ENCODE results near the gene PRORP.
A peak's percentile ranks its signal among the peaks of the same experiment; 100 is the strongest.
"Not testable (repeated sequence)": the region's sequence is repeated elsewhere in the genome, so short reads cannot be mapped to it uniquely, and the experiment has no call there.

Gene PRORP

DNA sequence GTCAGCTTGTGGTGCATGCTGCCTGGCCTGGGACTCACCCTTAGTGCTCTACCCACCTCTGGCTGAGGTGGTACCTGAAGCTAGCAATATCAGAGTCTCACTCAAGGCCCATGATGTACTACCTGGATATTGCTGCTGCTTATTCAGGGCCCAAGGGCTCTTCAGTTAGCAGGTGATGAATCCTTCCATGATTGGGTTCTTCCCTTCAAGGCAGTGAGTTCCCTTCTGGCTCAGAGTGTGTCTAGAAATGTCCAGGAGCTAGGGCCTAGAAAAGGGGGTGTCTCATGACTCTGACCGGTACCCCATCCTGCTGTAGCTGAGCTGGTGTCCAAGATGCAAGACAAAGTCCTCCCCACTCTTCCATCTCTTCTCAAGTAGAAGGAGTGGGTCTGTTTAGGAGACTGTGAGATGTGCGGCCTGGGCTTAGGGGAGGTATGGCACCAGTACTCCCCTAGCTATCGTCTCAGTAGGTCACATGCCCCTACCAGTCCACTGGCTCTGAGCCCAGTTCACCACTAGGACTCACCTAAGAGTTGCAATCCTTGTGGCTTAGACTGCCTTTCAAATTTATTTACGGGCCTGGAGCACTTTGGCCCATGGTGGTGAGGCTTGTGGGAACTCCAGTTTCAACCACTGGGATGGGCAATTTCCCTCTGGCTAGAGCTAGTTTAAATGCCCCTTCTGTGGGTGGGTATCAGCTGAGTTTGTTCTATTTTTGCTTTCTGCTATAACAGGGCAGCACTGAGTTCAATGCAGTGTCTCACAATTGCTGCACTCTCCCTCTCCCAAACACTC lies 12.2 kb downstream of the PRORP start:
- no peak for DNase-seq (ENCODE audit: low read depth in 2 of 3, low spot score in 2 of 3)

DNA sequence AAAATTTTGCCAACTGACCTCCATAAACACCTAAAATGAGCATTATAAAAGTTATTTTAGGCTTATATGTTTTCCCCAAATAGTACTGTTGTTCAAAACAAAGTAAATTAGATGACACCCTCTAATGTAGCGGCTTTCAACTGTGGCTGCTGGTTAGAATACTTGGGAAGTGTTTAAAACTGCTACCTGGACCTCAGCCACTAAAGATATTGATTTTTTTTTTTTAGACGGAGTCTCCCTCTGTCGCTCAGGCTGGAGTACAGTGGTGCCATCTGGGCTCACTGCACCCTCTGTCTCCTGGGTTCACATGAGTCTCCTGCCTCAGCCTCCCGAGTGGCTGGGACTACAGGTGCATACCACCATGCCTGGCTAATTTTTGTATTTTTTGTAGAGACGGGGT lies 16.2 kb downstream of the PRORP start:
- no peak for DNase-seq (ENCODE audit: low read depth in 2 of 3, low spot score in 2 of 3)

DNA sequence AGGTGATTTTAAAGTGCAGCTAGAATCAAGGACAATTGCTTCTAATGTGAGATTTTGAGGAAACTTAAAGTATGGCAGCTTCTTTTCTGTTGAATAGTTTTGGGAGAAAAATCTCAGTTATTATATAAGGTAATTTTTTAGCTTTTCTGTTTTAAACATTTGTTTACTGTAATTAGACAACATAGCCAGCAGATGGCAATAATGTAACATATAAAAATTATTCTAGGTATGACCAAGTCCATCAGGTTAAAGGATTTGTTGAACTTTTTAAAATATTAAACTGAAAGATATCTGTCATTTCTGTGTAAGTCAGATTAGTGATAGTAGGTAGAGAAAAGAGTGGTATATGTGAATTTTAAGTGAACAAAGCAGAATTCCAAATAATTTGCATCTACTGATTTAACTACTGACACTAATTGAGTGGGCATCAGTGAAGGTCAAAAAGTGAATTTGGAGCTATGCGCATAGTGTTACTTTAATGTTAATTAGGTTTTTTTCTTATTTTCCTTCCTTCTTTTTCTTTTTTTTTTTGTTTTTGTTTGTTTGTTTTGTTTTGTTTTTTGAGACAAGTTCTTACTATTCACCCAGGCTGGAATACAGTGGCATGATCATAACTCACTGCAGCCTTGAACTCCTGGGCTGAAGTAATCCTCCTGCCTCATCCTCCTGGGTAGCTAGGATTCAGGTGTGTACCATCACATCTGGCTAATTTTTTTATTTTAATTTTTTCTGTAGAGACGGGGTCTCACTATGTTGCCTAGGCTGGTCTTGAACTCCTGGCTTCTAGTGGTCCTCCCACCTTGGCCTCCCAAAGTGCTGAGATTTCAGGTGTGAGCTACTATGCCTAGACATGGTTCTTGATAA lies 18.6 kb downstream of the PRORP start:
- DNase-seq (ENCODE audit: low read depth in 2 of 3, low spot score in 2 of 3) = no peak

DNA sequence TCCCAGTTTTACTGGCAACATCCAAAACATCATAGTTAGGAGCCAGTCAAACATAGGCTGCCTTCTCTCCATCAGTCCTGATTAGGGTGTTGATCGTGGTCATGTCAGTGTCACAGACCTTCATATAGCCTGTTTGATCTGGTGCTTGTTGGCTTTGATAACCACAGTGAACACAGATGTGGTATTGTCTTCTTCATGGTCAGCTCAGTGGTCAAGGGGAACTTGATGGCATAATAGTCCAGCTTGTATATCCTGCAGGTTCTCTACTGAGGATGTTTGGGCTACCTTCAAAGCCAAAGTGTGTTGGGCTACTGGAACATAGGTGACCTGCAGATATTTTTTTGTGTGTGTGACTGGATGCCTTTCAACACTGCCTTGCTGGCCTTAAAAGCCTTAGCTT lies 21.7 kb downstream of the PRORP start:
- no peak for DNase-seq (ENCODE audit: low read depth in 2 of 3, low spot score in 2 of 3)

DNA sequence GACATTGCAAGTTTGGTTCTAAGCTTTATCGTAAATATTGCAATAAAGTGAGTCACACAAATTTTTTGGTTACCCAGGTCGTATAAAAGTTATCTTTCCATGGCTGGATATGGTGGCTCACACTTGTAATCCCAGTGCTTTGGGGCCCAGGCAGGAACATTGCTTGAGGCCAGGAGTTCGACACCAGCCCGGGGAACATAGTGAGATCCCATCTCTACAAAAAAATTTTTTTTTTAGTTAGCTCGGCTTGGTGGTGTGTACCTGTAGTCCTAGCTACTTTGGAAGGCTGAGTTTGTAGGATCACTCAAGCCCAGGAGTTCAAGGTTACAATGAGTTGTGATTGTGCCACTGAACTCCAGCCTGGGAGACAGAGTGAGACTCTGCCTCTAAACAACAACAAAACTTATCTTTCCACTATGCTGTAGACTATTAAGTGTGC lies 24.4 kb downstream of the PRORP start:
- DNase-seq (ENCODE audit: low read depth in 2 of 3, low spot score in 2 of 3) = no peak

DNA sequence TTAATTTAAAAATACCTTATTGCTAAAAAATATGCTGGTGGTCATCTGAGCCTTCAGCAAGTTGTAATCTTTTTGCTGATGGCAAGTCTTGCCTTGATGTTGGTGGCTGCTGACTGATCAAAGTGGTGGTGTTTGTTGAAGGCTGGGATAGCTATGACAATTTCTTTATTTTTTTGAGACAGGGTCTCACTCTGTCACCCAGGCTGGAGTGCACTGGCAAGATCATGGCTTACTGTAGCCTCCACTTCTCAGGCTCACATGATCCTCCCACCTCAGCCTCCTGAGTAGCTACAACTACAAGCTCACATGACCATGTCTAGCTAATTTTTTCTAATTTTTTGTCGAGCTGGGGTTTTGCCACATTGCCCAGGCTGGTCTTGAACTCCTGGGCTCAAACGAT lies 24.8 kb downstream of the PRORP start:
- DNase-seq (ENCODE audit: low read depth in 2 of 3, low spot score in 2 of 3) = no peak

DNA sequence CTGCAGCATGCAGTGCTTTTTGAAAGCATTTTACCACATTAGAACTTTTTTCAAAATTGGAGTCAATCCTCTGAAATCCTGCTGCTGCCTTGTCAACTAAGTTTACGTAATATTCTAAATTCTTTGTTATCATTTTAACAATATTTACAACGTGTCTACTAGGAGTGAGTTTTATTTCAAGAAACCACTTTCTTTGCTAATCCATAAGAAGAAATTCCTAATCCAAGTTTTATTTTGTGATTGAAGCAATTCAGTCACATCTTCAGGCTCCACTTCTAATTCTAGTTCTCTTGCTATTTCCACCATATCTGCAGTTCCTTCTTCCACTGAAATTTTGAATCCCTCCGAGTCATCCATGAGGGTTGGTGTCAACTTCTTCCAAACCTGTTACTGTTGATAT lies 25.4 kb downstream of the PRORP start:
- no peak for DNase-seq (ENCODE audit: low read depth in 2 of 3, low spot score in 2 of 3)

DNA sequence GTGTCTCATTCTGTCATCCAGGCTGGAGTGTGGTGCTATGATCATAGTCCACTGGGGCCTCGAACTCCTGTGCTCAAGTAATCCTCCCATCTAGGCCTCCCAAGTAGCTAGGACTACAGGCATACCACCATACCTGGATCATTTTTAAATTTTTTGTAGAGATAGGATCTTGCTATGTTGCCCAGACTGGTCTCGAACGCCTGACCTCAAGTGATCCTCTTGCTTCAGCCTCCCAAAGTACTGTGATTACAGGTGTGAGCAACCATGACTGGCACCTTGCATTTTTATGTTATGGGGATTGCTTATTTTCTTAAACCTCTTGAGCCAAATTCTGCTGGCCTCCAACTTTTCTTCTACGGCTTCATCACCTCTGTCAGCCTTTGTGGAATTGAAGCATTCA lies 26.9 kb downstream of the PRORP start:
- no peak for DNase-seq (ENCODE audit: low read depth in 2 of 3, low spot score in 2 of 3)

DNA sequence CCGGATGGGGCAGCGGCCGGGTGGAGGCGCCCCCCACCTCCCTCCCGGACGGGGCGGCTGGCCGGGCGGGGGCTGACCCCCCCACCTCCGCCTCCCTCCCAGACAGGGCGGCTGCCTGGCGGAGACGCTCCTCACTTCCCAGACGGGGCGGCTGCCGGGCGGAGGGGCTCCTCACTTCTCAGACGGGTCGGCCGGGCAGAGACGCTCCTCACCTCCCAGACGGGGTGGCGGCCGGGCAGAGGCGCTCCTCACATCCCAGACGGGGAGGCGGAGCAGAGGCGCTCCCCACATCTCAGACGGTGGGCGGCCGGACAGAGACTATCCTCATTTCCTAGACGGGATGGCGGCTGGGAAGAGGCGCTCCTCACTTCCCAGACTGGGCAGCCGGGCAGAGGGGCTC lies 30.2 kb downstream of the PRORP start:
- DNase-seq (ENCODE audit: low read depth in 2 of 3, low spot score in 2 of 3) = not testable (repeated sequence)

DNA sequence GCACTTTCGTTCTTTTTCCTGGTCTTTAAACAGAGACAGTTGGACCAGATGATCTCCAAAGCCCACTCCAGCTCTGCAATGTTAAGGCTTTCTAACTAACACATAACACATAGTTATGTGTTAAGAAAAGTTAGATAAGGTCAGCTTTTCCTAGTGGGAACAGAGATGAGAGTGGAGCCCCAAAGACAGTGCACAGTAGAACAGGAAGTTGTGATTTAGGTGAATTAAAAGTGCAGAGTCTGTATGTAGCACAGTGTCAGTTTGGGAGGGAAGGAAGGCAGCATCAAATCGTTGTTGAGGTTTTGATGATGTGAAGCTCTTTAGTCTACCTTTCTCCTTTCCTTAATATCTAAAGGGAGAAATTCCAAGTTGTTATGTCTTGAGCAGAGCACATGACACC lies 31.7 kb downstream of the PRORP start:
- DNase-seq (ENCODE audit: low read depth in 2 of 3, low spot score in 2 of 3) = no peak

DNA sequence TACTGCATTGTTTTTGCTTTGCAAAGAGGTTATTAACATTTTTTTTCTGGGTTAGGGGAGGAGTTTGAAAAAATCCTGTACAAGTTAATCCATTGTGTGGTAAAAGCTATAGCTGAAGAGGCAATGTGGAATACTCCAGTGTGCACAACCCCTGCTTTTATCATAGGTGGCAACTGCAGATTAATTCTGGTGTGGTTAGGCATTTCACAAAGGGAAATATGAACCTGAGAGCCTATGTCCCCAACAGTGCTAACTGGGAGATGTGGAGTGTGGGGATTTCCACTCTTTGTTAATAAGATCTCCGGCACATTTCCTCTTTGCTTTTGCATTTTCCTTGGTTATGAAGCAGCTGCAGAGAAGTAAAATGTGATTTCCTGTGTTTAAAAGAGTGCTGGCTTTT lies 33.6 kb downstream of the PRORP start:
- DNase-seq (ENCODE audit: low read depth in 2 of 3, low spot score in 2 of 3) = no peak

DNA sequence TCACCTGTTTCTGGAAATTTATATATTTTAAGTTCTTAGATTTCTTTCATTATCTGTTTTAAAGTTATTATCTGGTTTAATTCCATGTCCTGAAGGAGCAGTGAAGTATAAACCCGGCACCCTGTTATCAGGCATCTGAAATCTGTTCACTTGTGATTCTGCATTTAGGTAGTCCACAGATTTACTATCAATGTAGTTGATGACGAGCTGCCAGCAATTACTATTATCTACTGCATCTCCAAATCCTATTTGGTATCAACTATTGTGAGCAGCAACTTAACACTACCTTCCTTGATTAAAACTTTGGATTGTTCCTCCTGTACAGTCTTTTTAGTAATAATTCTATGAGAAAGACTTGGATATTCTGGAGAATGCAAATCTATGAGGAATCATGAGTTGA lies 36.1 kb downstream of the PRORP start:
- DNase-seq (ENCODE audit: low read depth in 2 of 3, low spot score in 2 of 3) = no peak

DNA sequence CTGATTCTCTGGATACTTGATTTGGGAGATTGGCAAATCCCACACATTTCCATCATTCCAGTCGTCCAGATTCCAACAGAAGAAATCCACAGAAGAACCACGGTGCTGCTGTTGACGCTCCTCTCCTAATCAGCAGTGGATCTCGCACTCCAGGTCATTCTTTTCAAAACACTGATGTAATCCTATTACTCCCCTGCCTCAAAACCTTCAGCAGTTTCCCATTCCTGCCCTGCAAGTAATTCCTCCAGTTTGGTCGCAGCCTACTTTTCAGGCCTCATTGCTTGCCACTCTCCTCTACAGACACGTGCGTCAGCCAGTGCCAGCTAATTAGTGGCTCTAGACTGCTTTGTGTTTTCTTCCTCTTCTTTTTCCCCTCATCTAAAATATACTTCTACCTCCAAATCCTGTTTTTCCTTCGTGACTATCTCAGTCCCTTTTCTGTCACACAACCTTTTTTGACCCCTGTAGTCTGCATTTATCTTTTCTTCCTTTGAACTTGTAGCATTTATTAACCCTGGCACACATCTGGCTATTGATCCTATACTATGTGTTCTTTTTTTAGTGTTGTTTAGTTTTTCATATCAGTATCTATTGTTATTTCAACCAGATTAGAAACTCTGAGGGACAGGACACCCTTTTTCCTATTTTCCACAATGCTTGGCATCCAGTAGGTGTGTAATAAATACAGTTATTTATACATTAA lies 36.8 kb downstream of the PRORP start:
- no peak for DNase-seq (ENCODE audit: low read depth in 2 of 3, low spot score in 2 of 3)

DNA sequence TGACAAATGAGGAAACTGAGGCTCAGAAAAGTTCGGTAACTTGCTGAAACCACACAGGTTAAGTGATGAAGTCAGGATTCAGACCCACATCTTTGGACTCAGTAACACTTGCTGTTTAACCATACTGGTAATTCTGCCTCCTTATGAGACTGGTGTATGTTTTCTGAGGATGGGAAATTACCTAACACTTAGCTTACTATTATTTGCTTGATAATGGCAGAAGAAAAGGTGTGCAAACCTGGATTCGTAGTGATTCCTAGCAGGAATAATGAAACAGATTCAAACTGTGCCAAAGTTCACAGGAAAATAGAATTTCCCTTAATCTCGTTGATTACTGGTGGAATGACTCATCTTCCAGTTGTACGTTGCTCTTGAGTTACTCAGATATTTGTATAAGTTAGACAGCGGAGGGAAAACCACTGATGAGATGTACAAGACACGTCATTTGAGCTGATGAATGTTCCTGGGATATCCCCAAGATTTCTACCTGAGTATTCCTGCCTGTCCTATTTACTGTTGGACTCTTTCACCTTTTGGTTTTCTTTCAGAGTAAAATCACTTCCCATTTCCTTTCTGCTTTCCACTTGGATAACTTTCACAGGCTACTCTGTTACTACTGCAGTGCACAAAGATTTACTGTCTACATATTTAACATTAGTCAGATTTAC lies 37.5 kb downstream of the PRORP start:
- no peak for DNase-seq (ENCODE audit: low read depth in 2 of 3, low spot score in 2 of 3)

DNA sequence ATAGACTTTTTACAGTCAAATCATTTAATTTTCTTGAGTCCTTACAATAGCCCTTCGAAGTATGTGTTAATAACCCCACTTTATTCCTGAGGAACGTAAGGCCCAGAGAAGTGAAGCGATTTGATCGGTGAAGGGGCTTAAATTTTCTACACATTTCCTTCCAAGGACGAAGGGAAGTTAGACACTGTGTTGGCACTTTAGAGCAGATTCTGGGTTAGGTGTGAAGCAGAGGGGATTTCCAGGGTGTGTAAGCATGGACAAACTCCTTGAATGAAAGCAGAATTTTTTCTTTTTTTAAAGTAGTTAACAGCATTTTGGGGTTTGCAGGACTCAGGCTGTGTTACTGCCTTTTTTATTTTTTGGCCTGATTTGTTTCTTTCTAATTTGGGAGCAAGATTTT lies 38.9 kb downstream of the PRORP start:
- peak in 1 of 3 experiments; percentile 3 for DNase-seq (ENCODE audit: low read depth in 2 of 3, low spot score in 2 of 3)

DNA sequence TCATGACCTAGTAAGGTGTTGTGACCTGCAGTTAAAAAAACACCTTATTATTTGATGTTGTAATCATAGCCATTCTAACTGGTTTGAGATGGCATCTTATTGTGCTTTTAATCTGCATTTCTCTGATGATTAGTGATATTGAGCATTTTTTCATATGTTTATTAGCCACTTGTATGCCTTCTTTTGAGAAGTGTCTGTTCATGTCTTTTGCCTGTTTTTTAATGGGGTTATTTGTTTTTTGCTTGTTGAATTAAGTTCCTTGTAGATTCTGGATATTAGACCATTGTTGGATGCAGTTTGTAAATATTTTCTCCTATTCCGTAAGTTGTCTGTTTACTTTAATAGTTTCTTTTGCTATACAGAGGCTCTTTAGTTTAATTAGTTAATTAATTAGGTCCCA lies 41.0 kb downstream of the PRORP start:
- DNase-seq (ENCODE audit: low read depth in 2 of 3, low spot score in 2 of 3) = no peak

DNA sequence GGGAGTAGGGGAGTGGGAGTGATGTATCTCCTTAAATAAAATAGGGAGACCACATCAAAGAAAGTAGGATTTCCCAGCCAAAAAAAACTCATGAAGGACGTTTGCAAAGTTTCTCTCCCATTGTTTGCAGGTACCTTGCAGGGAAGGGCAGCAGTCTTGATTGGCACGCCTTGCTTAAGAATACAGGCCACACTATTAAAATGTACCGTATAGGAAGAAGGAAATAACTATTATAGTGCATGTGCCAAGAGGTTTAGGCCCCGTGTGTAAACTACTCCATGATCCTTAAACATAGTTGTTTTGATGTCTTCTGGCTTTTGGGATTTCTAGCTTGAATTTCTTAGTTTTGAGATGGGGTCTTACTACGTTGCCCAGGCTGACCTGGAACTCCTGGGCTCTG lies 42.5 kb downstream of the PRORP start:
- no peak for DNase-seq (ENCODE audit: low read depth in 2 of 3, low spot score in 2 of 3)

DNA sequence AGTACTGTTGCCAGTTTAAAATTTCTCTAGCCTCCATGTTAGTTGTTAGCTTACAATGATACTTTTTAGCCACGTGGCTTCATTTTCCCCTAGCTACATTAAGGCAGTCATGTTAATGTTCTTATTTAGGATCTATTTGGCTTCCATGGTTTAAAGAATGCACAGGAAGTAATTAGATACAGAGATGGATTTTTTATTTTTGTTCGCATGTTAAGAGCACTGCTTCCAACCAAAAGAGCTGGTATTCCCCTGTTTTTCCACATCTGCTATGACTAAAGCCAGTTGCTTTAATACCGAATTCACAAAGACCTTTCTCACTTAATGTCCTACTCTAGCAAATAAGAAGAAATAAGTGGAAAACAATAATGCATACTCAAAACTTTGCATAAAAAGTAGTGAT lies 45.1 kb downstream of the PRORP start:
- no peak for DNase-seq (ENCODE audit: low read depth in 2 of 3, low spot score in 2 of 3)

Data from activated CD8-positive, alpha-beta memory T cell treated with anti-CD3 and anti-CD28 coated beads for 48 hours (primary cell).